Measurements from ENCODE around the gene CLIC4.
"Not testable (repeated sequence)": the region's sequence is repeated elsewhere in the genome, so short reads cannot be mapped to it uniquely, and the experiment has no call there.

The CLIC4 gene

DNA sequence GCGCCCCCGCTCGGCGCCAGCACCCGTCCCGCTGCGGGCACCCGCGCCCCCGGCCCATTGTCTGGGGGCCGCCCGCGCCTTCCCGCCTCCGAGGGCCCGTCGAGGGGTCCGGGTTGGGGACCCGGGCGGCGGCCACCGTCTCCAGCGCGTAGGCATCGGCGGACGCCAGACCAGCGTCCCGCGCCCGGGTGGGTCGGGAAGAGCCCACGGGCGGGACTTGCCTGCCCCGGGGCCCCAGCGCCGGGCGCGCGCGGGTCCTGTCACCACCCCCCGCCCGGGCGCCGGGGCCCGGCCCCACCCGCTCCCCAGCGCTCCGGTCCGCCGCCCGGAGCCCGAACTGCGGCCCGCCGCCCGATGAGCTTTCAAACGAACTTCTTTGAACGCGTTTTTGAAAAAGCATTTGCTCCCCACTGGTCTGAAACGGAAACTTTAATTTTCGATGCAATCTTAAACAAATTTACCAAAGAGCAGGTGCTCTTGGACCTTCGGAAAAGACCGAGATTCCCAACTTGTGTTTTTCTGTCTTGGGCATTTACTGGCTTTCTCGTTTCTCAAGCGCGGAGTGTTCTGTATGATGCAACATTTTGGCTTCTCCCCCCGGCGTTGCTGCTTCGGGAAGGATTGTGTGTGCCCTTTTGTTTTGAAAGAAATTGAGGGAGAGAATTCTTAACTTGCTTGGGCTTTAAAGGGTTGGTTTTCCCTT lies 615 bp downstream of the CLIC4 start:
- no peak for DNase-seq (ENCODE audit: low read depth)

- no peak for DNase-seq (ENCODE audit: low read depth)
Observed at GRCh38 chr1:24748191-24749121, 3.2 kb downstream of the CLIC4 start.

DNA sequence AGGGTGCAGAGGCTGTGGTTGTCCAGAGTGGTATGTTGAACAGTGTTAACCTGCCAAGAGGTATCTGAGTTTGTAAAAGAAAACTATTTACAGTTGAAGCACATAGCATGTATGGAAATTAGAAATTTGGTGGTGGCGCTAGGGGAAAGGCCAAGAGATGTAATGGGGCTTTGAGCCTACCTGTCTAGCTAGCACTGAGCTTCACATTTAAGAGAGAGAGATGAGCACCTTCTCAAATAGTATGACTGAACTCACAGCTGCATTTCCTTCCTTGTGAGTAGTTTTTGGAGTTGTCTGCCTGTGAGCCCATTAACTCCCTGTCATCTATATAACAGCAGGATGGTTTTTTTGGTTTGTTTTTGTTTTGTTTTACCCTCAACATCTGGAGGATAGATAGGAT lies 4.0 kb downstream of the CLIC4 start:
- DNase-seq (ENCODE audit: low read depth) = no peak

DNA sequence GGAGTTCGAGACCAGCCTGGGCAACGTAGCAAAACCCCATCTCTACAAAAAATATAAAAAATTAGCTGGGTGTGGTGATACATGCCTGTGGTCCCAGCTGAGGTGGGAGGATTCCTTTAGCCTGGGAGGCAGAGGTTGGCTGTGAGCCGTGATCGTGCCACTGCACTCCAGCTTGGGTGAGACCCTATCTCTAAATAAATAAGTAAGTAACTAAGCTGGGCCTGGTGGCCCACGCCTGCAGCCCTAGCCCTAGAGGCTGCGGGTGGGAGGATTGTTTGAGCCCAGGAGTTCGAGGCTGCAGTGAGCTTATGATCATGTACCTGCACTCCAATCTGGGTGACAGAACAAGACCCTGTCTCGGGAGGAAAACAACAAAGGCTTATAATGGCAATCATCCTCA lies 4.6 kb downstream of the CLIC4 start:
- no peak for DNase-seq (ENCODE audit: low read depth)

- DNase-seq (ENCODE audit: low read depth) = no peak
Observed at GRCh38 chr1:24751833-24752232, 6.6 kb downstream of the CLIC4 start.

- no peak for DNase-seq (ENCODE audit: low read depth)
Observed at GRCh38 chr1:24752305-24752704, 7.1 kb downstream of the CLIC4 start.

GRCh38 chr1:24754229-24754628 lies 9.0 kb downstream of the CLIC4 start:
- DNase-seq (ENCODE audit: low read depth) = no peak

DNA sequence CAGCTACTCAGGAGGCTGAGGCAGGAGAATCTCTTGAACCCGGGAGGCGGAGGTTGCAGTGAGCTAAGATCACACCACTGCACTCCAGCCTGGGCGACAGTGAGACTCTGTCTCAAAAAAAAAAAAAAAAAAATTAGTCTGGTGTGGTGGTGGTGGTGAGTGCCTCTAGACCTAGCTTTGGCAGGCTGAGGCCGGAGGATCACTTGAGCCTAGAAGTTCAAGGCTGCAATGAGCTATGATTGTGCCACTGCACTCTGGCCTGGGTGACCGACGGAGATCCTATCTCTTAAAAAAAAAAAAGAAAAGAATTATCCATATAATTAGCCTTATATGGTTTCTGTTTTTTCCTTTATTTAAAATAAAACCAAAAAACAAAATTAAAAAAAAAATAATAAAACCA lies 10.1 kb downstream of the CLIC4 start:
- DNase-seq (ENCODE audit: low read depth) = not testable (repeated sequence)

GRCh38 chr1:24756395-24756794 lies 11.1 kb downstream of the CLIC4 start:
- DNase-seq (ENCODE audit: low read depth) = no peak

GRCh38 chr1:24759492-24759891 lies 14.2 kb downstream of the CLIC4 start:
- no peak for DNase-seq (ENCODE audit: low read depth)

DNA sequence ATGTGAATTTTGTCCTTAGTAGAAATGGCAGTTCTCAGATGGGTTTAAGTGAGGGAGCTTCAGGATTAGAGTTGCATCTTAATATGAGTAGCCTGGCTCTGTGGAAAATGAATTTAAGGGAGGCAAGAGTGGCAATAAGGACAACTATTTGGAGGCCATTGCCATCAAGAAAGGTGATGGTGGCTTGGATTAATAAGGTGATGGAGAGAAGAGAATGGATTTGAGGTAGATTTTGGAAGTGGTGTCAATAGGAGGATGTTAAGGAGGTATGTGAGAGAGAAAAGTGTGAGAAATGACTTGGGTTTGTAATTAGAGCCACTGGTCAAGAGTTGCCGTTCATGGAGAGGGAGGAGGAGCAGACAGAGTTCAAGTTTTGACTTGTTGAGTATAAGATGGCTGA lies 16.3 kb downstream of the CLIC4 start:
- no peak for DNase-seq (ENCODE audit: low read depth)

- no peak for DNase-seq (ENCODE audit: low read depth)
Observed at GRCh38 chr1:24762133-24762676, 17.0 kb downstream of the CLIC4 start.

- DNase-seq (ENCODE audit: low read depth) = no peak
Observed at GRCh38 chr1:24763671-24764070, 18.4 kb downstream of the CLIC4 start.

- DNase-seq (ENCODE audit: low read depth) = no peak
Observed at GRCh38 chr1:24764439-24764838, 19.2 kb downstream of the CLIC4 start.

DNA sequence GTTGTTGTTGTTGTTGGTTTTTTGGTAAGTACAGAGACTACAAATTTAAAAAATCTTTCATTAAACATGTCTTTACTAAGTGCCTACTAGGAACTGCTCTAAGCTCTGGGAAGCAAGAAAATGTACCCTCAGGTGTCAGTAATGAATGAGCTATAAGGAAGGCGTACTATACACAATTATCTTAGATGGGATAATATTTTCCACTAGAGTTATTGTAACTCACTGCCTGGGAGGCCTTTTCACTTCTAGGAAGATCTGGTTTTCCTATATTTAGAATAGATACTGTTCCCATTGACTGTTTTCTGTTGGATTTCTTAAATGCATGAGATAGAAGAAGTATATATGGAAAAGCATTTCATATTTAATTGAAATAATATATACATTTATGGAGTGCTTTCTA lies 19.6 kb downstream of the CLIC4 start:
- no peak for DNase-seq (ENCODE audit: low read depth)

GRCh38 chr1:24765308-24765988 lies 20.2 kb downstream of the CLIC4 start:
- no peak for DNase-seq (ENCODE audit: low read depth)

DNA sequence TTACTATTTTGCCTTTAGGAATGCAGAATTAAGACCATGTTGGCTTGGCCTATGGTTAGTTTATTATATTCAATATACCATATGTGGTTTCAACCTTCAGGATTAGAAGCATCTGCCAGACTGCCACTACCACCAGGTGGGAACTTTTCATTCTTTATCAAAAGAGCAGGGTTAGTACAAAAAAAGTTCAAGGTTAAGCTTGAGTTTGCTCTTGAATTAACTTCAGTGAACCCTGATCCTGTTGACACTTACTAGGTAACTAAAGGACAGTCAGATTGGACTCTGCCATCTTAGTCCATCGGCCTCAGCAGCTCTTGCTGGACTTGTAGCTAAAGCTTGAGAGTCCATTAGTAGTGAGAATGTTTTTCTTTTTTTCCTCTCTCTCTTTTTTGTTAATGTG lies 22.1 kb downstream of the CLIC4 start:
- no peak for DNase-seq (ENCODE audit: low read depth)

DNA sequence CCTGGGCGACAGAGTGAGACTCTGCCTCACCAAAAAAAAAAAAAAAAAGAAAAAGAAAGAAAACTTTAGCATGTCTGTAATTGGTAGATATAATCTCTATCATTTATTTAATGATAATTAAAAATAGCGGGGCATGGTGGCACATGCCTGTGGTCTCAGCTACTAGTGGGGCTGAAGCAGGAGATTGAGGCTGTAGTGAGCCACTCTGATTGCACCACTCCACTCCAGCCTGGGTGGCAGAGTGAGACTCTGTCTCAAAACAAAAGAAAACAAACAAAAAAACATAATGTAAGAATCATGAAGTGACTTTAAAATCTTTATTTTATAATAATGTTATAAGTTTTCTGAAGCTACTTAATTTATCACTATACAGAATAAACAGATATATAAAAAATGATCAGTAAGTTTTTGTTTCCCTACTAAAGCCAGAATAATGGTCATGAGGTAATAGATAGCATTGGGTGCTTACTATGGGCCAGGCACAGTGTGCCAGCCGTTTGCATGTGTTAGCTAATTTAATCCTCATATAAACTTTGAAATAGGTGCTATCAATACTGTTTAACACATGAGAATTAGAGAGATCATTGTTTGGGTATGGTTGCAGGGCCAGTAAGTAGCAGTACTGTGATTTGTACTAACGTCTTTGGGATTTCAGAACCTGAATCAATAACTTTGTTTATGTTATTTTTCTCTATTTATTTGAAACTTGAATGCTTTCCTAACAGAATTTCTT lies 23.8 kb downstream of the CLIC4 start:
- DNase-seq (ENCODE audit: low read depth) = no peak

GRCh38 chr1:24769656-24770651 lies 24.7 kb downstream of the CLIC4 start:
- DNase-seq (ENCODE audit: low read depth) = peak; percentile 83

DNA sequence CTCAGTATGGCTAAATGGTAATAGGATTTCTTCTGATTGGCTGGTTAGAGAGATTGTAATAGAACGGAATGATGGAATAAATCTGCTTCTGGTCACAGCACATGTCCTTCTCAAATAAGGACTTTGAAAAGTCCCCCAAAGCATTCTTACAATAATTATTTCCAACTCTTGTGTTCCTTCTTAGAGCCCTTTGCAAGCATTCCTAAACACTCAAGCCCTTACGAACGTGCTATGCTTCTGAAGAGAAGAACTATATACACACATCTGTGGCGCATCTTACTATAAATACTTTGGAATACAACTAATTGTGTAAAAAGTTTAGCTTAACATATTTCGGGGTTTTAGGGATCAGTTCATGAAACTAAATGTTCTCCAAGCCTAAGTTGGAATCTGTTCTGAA lies 25.6 kb downstream of the CLIC4 start:
- no peak for DNase-seq (ENCODE audit: low read depth)

DNA sequence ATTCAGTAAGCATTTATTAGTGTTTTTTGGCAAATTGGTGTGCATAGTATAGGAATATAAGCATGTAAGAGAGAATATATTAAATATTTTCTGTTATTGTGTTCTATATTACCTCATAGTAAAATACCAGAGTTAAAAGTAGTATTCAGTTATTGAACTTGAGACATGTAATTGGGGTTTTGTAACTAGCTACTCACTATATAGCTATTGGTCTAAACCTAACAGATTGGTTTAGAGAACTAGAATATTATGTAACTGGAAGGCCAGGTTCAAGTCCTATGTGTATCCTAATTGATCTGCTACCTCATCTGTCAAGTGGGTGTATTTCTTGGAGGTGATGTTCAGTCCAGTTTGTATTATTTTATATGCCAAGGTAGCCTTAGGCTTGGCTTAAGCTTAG lies 26.3 kb downstream of the CLIC4 start:
- DNase-seq (ENCODE audit: low read depth) = no peak
